Measurements from ENCODE around the gene DGKZ. TPM values are rescaled to one million over a fixed set of nuclear protein-coding genes. Genes with fewer than 3 reads are reported as not detected.
A peak's percentile ranks its signal among the peaks of the same experiment; 100 is the strongest.

The DGKZ gene
- total RNA-seq, 1 donor from 2014 or later: 50.6 TPM

DNA sequence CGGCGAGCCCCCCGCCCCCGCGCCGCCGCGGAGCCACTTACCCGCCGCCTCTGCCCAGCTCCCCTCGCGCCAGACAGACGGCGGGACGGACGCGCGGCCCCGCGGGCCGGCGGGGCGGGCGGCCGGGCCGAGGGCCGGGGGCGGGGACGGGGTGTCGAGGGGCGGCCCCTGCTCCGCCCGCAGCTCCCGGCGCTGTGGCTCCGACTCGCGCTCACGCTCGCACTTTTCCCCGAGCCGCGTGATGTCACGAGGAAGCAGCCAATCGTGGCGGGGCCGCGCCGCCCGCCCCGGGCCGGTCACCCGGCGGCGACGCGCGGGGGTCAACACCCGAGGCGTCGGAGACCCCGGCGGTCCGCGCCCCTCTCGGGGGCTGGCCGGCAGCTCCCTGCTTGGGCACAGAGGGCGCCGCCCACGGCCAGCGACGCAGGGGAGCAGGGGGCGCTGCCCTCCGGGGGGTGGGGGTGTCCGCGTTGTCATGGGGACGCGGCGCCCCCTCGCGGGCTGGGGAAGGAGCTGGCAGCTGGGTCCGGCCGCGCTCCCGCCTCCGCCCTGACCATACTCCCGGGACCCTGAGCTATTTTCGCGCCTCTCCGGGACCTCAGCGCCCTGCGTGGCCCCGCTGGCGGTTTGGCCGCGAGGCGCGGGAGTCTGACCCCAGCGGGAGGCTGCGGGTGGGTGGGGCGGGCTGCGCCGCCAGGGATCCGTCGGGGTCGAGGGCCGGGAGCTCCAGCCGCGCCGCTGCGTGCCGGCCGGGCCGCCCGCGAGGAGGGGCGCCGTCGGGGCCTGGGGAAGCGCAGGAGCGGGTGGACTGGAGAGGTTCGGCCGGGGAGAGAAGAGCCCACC is 44.5 kb downstream of the DGKZ start, which contains the start of gene CHRM4:
TSS of gene CHRM4 (minus strand) at position 199 of the 843 bp plus-strand sequence. CDS start 5,219 bp downstream, outside the sequence.
- Mint-ChIP-seq H3K4me3 (peak within 1 kb of the TSS; percentile 69), H3K4me1 (peaks cover 29% of the 10 kb centered on the region), H3K9me3 (no peaks in the 10 kb centered on the region), H3K36me3 (peaks cover 6% of the 10 kb centered on the region), H3K27ac (no peak within 1 kb of the TSS), H3K27me3 (ENCODE audit: low read depth) (peaks cover 57% of the 10 kb centered on the region)
- TF ChIP-seq, protein P1, sequence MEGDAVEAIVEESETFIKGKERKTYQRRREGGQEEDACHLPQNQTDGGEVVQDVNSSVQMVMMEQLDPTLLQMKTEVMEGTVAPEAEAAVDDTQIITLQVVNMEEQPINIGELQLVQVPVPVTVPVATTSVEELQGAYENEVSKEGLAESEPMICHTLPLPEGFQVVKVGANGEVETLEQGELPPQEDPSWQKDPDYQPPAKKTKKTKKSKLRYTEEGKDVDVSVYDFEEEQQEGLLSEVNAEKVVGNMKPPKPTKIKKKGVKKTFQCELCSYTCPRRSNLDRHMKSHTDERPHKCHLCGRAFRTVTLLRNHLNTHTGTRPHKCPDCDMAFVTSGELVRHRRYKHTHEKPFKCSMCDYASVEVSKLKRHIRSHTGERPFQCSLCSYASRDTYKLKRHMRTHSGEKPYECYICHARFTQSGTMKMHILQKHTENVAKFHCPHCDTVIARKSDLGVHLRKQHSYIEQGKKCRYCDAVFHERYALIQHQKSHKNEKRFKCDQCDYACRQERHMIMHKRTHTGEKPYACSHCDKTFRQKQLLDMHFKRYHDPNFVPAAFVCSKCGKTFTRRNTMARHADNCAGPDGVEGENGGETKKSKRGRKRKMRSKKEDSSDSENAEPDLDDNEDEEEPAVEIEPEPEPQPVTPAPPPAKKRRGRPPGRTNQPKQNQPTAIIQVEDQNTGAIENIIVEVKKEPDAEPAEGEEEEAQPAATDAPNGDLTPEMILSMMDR (IDR thresholded peaks at IDR 0.05; ENCODE audit: unreplicated experiment): no peak
- DNase-seq (ENCODE audit: low spot score in 2 of 2, unreplicated experiment in 2 of 2): peak in 1 of 2 experiments; percentile 61

DNA sequence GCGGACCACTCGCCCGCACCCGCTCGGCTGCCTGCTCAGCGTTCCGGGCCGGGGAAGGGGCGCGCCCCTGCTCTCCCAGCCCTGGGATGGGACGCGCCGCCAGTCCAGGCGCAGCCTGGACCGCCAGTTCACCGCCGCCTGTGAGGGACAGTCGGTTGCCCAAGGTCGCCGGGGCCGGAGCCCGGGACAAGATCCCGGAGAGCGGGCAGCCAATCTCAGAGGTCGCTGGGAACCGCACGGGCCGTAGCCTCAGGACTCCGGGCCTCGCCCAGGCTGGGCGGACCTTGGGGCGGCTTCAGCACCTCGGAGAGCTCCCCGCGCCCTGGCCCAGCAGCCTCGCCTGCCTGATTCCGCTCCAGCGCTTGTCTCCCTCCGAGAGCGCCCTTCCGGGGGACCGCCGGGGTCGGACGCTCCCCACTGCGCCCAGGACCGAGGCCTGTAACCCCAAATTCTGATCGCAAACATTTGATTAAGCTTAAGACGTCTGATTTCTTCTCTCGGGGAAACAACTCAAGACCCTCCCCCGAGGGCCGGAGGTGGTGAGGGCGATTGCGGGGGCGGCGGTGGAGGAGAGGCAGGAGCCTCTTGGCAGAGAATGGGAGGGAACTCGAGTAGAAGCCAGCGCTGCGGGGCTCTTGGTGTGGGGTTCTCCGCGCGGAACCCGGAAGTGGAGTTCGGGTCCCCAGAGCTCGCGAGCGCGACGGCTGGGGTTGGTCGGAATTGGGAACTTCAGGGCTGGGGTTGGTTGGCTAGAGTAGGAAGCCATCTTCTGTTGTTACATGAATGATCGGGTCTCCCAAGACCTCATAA is 45.4 kb downstream of the DGKZ start:
- peak overlapping the region; percentile 69 for H3K4me3 Mint-ChIP-seq
- peaks cover 29% of the 10 kb centered on the region for H3K4me1 Mint-ChIP-seq
- no peaks in the 10 kb centered on the region for H3K9me3 Mint-ChIP-seq
- TF ChIP-seq, protein P1 (IDR thresholded peaks at IDR 0.05; ENCODE audit: unreplicated experiment): no peak
- peaks cover 8% of the 10 kb centered on the region for H3K36me3 Mint-ChIP-seq
- no peak overlapping the region for H3K27ac Mint-ChIP-seq
- H3K27me3 Mint-ChIP-seq (ENCODE audit: low read depth): peaks cover 50% of the 10 kb centered on the region
- DNase-seq (ENCODE audit: low spot score in 2 of 2, unreplicated experiment in 2 of 2): peak; percentile 81 to 95

DNA sequence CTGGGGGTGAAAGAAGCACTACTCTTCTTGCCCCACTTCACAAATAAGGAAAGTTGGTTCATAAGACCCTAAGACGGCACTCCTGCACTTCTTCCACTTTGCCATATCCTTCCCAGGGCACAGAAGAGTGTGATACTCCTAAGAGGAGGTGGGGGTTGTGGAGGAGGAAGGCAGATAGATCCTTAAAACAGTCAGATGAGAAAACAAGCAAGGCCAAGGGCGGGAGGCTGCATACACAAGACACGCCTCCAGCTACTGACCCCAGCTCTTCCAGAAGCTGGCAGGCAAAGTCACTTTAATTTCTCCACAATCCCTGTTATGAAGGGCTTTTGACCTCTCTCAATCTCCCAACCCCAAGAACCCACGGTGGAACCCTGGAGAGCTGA is 46.0 kb downstream of the DGKZ start:
- peaks cover 25% of the 10 kb centered on the region for H3K4me1 Mint-ChIP-seq
- no peaks in the 10 kb centered on the region for H3K9me3 Mint-ChIP-seq
- TF ChIP-seq, protein P1 (IDR thresholded peaks at IDR 0.05; ENCODE audit: unreplicated experiment): no peak
- peak overlapping the region; percentile 69 for H3K4me3 Mint-ChIP-seq
- no peak for DNase-seq (ENCODE audit: low spot score in 2 of 2, unreplicated experiment in 2 of 2)
- no peak overlapping the region for H3K27ac Mint-ChIP-seq
- peaks cover 8% of the 10 kb centered on the region for H3K36me3 Mint-ChIP-seq
- H3K27me3 Mint-ChIP-seq (ENCODE audit: low read depth): peaks cover 46% of the 10 kb centered on the region

DNA sequence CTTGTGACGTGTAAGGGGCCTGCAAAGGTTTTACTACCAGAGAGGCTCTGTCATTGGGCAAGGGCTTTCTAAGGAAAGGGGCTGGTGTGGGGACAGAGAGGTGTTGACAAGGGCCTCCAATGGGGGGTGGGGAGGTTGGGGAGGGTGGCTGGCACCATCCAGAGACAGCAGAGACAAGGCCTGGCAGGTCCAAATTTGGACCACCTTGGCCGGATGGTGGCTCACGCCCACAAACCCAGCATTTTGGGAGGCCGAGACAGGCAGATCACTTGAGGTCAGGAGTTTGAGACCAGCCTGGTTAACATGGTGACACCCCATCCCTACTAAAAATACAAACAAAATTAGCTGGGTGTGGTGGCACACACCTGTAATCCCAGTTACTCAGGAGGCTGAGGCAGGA is 46.5 kb downstream of the DGKZ start:
- Mint-ChIP-seq H3K27me3 (ENCODE audit: low read depth) (peaks cover 40% of the 10 kb centered on the region), H3K9me3 (no peaks in the 10 kb centered on the region), H3K27ac (no peak overlapping the region), H3K4me3 (no peak overlapping the region), H3K4me1 (peaks cover 20% of the 10 kb centered on the region), H3K36me3 (peaks cover 8% of the 10 kb centered on the region)
- TF ChIP-seq, protein P1 (IDR thresholded peaks at IDR 0.05; ENCODE audit: unreplicated experiment): no peak
- no peak for DNase-seq (ENCODE audit: low spot score in 2 of 2, unreplicated experiment in 2 of 2)

DNA sequence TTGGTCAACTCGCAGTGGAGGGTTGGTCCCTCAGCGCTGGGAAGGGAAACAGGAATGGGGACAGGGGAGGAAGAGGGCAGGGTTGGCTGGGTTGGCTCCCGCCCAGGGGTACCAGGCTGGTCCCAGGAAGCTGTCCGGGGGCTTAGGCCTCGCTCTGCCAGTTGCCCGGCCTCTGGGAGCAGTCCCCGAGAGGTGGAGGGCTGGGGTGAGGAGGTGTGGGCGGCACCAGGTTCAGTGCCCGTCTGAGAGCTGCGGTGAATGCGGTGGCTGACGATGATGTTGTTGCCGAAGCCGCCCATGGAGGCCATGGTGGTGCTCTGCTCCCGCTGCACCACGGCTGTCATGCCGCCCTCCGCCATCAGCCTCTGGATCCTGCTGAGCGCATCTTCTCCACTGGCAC is 50.3 kb downstream of the DGKZ start:
- H3K4me3 Mint-ChIP-seq: no peak overlapping the region
- DNase-seq (ENCODE audit: low spot score in 2 of 2, unreplicated experiment in 2 of 2): no peak
- H3K4me1 Mint-ChIP-seq: peaks cover 7% of the 10 kb centered on the region
- no peak overlapping the region for H3K27ac Mint-ChIP-seq
- peaks cover 14% of the 10 kb centered on the region for H3K36me3 Mint-ChIP-seq
- TF ChIP-seq, protein P1 (IDR thresholded peaks at IDR 0.05; ENCODE audit: unreplicated experiment): no peak
- no peaks in the 10 kb centered on the region for H3K9me3 Mint-ChIP-seq
- H3K27me3 Mint-ChIP-seq (ENCODE audit: low read depth): peaks cover 15% of the 10 kb centered on the region
